ENCODE data around the gene AP3M1.

GRCh38 chr10:74176380-74177139 is 25.9 kb upstream of the AP3M1 start:
- no peak for TF ChIP-seq EZH2phosphoT487 (IDR thresholded peaks at IDR 0.05; ENCODE audit: insufficient read depth, low read depth)
- TF ChIP-seq EZH2 (IDR thresholded peaks at IDR 0.05; ENCODE audit: insufficient read depth, poor library complexity, severe bottlenecking), result no peak

Data from GM23248 (cell line).